ENCODE results near the gene METTL25B.

METTL25B gene

GRCh38 chr1:156693848-156694689, 34.2 kb upstream of the METTL25B start:
- H3K4me3 ChIP-seq (replicated peaks; ENCODE audit: low read depth, low read length): no peak overlapping the region
- no peak for DNase-seq (ENCODE audit: extremely low read depth, low read depth)
- TF ChIP-seq, protein P1, sequence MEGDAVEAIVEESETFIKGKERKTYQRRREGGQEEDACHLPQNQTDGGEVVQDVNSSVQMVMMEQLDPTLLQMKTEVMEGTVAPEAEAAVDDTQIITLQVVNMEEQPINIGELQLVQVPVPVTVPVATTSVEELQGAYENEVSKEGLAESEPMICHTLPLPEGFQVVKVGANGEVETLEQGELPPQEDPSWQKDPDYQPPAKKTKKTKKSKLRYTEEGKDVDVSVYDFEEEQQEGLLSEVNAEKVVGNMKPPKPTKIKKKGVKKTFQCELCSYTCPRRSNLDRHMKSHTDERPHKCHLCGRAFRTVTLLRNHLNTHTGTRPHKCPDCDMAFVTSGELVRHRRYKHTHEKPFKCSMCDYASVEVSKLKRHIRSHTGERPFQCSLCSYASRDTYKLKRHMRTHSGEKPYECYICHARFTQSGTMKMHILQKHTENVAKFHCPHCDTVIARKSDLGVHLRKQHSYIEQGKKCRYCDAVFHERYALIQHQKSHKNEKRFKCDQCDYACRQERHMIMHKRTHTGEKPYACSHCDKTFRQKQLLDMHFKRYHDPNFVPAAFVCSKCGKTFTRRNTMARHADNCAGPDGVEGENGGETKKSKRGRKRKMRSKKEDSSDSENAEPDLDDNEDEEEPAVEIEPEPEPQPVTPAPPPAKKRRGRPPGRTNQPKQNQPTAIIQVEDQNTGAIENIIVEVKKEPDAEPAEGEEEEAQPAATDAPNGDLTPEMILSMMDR (IDR thresholded peaks at IDR 0.05; ENCODE audit: low read depth, low read length, missing control alignments): no peak

GRCh38 chr1:156694690-156694962, 33.6 kb upstream of the METTL25B start:
- DNase-seq (ENCODE audit: extremely low read depth, low read depth): no peak
- TF ChIP-seq, protein P1 (IDR thresholded peaks at IDR 0.05; ENCODE audit: low read depth, low read length, missing control alignments): no peak
- H3K4me3 ChIP-seq (replicated peaks; ENCODE audit: low read depth, low read length): no peak overlapping the region

DNA sequence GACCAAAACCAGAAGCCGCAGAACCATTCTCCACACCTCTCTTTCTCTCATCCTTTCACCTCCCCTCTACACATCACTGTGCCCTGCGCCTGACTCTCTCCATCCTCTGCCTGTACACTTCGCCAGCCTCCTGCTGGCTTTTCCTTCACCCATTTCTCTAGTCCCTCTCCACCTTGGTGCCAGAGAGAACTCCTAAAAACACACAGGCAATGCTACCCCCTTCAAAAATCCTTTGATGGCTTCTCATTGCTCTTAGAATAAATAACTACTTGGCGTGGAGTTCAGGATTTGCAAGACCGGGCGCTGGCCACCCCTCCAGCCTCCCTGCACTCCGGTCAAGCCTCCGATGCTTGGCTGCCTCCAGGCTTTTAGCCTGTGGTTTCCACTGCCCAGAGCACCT, 31.5 kb upstream of the METTL25B start:
- H3K4me3 ChIP-seq (replicated peaks; ENCODE audit: low read depth, low read length): no peak overlapping the region
- DNase-seq (ENCODE audit: extremely low read depth, low read depth): no peak

DNA sequence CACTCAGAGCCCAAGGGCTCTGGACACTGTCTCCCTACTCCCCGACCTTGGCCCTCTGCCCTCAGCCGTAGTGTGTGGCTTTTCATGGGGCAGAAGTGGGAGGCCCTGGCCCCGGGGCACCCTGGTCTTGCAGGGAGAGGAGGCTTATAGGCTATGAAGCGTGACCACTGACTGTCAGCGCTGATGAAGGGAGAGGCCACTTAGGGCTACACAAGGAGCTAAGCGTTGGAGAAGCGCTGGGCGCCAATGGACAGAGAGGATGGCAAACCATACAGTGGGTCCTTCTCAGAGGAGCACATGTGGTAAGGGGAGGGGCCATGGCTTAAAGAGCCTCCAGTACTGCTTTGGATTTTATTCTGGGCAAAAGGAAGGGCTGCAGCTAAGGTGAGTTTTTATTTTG, 30.8 kb upstream of the METTL25B start:
- TF ChIP-seq, protein P1 (IDR thresholded peaks at IDR 0.05; ENCODE audit: low read depth, low read length, missing control alignments): no peak
- no peak overlapping the region for H3K4me3 ChIP-seq (replicated peaks; ENCODE audit: low read depth, low read length)
- DNase-seq (ENCODE audit: extremely low read depth, low read depth): no peak

More for the DNA sequence above, 31.5 kb upstream of the METTL25B start:
- TF ChIP-seq, protein P1 (IDR thresholded peaks at IDR 0.05; ENCODE audit: low read depth, low read length, missing control alignments): no peak

DNA sequence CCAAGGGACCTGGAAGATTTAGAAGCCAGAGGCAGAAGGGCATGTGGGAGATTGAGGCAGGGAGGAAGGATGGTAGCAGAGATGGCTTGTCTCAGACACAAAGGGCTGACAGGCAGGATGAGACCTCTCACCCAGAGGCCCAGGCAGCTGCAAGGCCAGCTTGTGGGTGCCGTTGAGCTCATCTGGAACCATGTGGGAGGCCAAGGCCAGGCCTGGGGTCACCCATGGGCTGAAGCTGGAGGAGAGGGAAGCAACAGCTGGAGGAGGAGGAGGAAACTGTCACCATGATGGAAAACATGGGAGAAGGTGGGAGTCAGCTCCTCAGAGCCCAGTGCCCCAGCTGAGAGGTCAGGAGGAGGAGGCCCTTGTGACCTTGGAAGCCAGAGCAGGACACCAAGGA, 29.3 kb upstream of the METTL25B start:
- no peak overlapping the region for H3K4me3 ChIP-seq (replicated peaks; ENCODE audit: low read depth, low read length)
- DNase-seq (ENCODE audit: extremely low read depth, low read depth): no peak
- TF ChIP-seq, protein P1 (IDR thresholded peaks at IDR 0.05; ENCODE audit: low read depth, low read length, missing control alignments): no peak

DNA sequence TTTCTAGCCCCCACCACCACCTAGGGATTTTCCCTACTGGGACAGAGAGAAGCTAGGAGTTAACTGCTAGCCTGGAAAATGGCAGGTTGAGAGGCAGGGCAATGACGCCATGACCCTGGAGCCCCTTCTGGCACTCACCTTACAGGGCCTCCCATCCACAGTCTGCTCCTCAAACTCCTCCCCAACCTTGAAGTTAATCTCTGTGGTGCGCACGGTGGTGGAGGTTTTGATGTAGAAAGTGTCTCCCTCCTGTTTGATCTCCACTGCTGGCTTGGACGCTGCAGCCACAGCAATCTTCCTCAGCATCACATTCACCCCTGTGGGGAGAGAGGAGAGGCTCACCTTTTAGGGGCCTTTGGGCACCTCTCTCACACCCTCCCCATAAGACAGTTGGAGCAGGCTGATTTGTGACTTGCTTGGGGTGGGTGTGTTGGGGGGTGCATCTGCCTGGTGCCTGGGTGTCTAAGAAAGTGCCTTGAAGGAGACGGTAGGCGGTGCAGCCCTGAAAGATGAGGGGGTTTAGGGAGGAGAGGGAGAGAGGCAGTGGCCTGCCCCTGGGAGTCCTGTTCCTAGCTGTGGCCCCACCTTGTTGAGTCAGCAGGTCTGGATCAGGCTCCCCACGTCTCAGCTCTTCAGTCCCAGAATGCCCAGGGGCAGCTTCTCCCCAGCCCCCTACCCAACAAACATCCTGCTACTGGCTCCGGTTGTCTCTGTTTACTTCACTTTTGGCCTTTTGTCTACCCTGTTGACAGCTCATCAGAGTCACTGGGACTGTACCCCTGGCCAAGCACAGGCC, 27.3 kb upstream of the METTL25B start:
- no peak overlapping the region for H3K4me3 ChIP-seq (replicated peaks; ENCODE audit: low read depth, low read length)

More for the DNA sequence above, 27.3 kb upstream of the METTL25B start:
- TF ChIP-seq, protein P1 (IDR thresholded peaks at IDR 0.05; ENCODE audit: low read depth, low read length, missing control alignments): no peak
- DNase-seq (ENCODE audit: extremely low read depth, low read depth): no peak

Data from HFF-Myc (cell line).